ENCODE data around the gene ZMYND8. TPM values are rescaled to one million over a fixed set of nuclear protein-coding genes. Genes with fewer than 3 reads are reported as not detected.
A peak's percentile ranks its signal among the peaks of the same experiment; 100 is the strongest.
"Not testable (repeated sequence)": the region's sequence is repeated elsewhere in the genome, so short reads cannot be mapped to it uniquely, and the experiment has no call there.

Gene ZMYND8
- polyA plus RNA-seq, 10 donors, result 12.4 to 22.2 (median 17.6) TPM

- peak in 2 of 3 donors; percentile 37 to 58 for DNase-seq
Measured at GRCh38 chr20:47181056-47181862, 175.2 kb downstream of the ZMYND8 start.

- DNase-seq, result no peak
Measured at GRCh38 chr20:47179267-47179666, 177.2 kb downstream of the ZMYND8 start.

DNA sequence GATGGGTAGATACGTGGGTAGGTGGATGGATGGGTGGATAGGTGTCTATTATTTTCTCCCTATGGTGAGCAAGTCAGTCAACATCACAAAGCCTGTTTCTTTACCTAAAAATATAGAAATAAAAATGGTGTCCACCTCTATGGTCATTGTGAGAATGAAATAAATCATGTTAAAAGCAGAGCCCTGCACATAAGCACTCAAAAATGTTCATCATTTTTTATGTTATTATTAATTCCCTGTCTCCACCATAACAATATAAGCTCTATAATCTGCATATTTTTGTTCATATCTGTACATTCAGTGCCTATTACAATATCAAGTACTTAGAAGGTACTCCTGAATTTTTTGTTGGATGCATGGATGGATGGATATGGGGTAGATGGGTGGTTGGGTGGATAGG lies 177.6 kb downstream of the ZMYND8 start:
- DNase-seq, result no peak

- no peak for DNase-seq
Measured at GRCh38 chr20:47178277-47178676, 178.2 kb downstream of the ZMYND8 start.

DNA sequence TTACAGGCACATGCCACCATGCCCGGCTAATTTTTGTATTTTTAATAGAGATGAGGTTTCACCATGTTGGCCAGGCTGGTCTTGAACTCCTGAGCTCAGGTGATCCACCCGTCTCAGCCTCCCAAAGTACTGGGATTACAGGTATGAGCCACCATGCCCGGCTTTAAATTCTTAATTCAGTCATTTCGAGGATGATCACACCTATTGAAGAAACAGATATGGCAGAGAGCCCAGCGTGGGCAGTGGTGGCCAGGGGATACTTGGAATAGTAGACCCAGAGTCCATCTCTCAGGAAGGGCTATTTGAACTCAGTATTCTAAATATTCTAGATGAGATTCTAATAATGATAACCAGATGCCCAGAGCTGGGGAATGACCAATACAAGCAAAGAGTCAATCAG lies 180.3 kb downstream of the ZMYND8 start:
- not testable (repeated sequence) for DNase-seq

GRCh38 chr20:47175493-47175892 lies 181.0 kb downstream of the ZMYND8 start:
- peak in 1 of 3 donors; percentile 24 for DNase-seq

GRCh38 chr20:47174456-47175243 lies 181.8 kb downstream of the ZMYND8 start:
- no peak for DNase-seq

GRCh38 chr20:47173596-47174216 lies 182.8 kb downstream of the ZMYND8 start:
- DNase-seq, result no peak

DNA sequence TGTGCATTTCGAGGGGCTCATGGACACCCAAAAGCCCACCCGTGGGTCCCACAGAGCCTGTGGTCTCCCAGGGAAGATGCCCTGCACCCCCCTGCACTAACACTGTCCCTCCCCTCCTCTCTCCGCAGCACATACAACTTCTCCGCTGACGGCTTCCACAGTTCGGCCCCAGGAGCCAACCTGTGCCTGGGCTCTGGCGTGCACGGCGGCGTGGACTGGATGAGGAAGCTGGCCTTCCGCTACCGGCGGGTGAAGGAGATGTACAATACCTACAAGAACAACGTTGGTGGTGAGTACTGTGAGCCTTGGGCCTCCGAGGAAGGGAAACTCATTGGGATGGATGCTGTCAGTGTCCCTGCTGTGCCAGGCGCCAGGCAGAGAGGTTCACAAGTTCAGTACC lies 183.9 kb downstream of the ZMYND8 start:
- DNase-seq, result no peak

DNA sequence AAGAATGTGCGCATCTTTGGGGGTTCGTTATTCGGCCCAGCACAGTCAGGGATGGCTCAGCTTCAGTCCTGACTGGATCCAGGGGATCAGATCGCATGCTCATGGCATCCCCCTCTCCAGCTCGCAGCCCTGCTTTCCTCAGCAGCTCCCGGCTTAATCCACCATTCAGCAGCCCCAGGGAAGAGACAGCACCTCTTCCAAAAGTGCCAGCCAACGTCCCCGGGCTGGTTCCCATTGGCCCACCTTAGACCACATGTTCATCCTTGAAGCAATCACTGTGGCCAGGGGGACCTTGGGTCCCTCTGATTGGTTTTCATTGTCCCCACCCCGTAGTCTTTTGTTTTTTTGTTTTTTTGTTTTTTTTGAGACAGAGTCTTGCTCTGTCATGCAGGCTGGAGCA lies 188.7 kb downstream of the ZMYND8 start:
- no peak for DNase-seq

DNA sequence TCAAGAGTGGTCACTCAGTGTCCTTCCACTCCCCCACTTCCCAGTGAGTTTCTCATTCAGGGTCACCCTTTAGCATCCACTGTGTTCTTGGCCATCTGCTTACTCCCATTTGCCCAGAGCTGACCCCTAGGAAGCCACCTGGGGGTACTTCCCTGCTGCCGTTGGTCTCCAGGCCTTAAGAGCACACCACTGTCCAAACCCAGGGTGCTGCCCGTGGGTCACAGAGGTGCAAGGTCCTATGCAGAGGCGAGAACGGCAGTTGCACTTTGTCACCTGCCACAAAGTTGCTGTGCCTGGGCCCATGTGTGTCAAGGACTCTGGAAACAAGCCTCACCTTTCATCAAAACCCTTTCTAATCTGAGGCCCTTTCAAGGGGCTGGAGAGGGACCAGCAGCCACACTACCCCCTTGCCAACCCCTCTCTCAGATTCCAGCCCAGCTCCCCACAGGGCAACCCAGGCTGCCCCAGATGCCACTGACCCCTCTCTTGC lies 191.1 kb downstream of the ZMYND8 start:
- DNase-seq, result no peak

DNA sequence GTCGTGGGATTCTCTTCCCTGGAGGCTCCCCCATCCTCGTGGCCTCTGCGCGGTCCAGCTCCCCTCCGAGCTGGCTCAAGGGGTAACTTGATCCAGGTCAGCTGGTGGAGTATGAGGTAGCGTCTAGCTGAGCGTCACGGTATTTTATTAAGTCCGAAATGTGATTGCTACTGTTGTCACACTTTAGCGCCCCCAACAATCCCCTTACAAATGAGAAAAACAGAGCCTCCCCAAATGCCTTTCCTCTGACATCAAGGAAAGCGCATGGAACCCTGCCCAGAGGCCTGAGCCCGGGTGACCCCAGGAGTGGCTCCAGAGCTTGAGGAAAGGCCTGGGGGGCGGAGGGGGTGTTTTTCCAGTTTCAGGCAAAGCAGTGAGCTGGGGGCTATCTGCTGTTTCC lies 192.4 kb downstream of the ZMYND8 start:
- peak in 1 of 3 donors; percentile 52 for DNase-seq

DNA sequence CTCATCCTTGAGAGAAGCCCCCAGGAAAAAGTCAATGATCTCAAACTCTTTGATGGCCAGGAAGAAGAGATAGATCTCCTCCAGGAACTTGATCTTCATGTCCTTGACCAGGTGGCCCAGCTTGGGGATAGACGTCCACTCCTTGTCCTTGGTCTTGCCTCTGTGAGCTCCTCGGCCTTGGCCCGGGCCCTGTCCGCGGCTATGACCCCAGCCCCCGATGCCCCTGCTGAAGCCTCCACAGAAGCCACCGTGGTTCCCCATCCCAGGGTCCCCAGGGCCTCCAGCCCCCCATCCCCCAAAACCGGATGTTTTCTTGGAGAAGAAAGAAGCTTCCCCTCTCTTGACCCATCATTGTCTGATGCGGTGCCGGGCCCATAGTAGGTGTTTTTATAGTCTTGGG lies 195.1 kb downstream of the ZMYND8 start:
- no peak for DNase-seq

DNA sequence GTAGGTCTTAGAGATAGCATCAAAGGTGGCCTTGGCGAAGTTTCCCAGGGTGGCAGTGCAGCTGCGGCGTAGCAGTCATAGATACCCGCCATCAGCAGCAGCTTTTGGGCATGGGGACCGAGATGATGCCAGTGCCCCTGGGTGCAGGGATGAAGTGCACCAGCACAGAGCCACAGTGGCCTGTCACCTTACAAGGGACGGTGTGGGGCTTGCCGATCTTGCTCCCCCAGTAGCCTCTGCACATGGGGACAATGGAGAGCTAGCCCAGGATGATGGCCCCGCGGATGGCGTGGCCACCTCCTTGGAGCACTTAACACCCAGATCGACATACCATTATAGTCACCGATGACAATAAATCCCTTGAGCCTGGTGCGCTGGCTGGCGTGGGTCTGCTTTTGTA lies 195.5 kb downstream of the ZMYND8 start:
- DNase-seq, result no peak

DNA sequence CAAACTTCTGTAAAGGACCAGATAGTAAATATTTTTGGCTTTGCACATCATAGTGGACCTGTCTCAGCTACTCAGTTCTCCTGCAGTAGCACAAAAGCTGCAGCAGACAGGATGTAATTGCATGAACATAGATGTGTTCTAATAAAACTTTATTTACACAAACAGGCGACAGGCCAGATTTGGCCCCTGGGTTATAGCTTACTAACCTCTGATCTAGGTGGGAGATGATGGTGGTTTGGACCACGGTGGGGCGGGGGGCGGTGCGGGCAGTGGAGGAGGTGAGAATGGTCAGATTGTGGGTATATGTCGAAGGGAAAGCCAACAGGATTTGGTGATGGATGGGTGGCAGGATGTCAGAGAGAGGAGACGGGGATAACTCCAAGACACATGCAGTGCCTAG lies 196.3 kb downstream of the ZMYND8 start:
- no peak for DNase-seq

Other genes starting within 250 kb of the ZMYND8 start
- 10 to 100 TPM; 12.9 to 18.9 (median 16.3) TPM for gene NCOA3, start 145.2 kb upstream of the ZMYND8 start, polyA plus RNA-seq (ENCODE audit: insufficient read length in 10 of 10)

Measured in muscle of back (tissue), 11 donors.